ENCODE results near the gene ALDH1L2. TPM values are rescaled to one million over a fixed set of nuclear protein-coding genes. Genes with fewer than 3 reads are reported as not detected.

ALDH1L2 gene
- total and polyA plus RNA-seq, 9 of the 15 experiments (the other 6 are each of a cell fraction or from before 2014, with no cell fraction given) = 1.1 to 9.9 (median 3.8) TPM

DNA sequence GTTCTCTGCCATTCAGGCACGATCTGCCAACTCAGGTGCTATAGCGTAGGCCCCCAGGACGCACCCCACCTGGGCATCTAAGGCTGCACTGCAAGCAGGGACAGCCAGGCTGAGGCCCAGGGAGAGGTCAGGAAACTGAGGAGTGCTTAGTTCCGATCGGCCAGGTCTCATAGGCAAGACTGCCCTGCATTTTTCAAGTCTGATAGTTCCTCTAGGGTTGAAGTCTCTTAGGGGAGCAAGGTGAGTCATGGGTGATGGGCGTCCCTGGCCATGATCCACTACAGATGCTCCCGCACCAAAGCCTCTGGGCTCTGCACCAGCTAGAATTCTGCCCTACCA, 84.9 kb downstream of the ALDH1L2 start:
- no peaks in the 10 kb centered on the region for H3K9me1 ChIP-seq (ENCODE audit: control insufficient read depth, insufficient read depth, low read length)
- H3K9ac ChIP-seq (ENCODE audit: insufficient read depth in 1 of 2, low read depth in 2 of 2, low read length in 2 of 2) = no peak overlapping the region
- FAIRE-seq (no peak), DNase-seq (ENCODE audit: extremely low read depth in 1 of 4, low spot score in 3 of 4) (no peak), ATAC-seq (no peak)
- H3K4me1 ChIP-seq (replicated peaks in 1 of 2; ENCODE audit: control insufficient read depth in 2 of 2, insufficient read depth in 2 of 2, low read length in 2 of 2) = no peaks in the 10 kb centered on the region
- no peak overlapping the region for H3K4me2 ChIP-seq (ENCODE audit: insufficient read depth, low read length)
- in situ Hi-C loops (cut with MboI) = no loop called here
- POLR2A ChIA-PET = no interaction called here
- no peaks in the 10 kb centered on the region for H3K27me3 ChIP-seq (ENCODE audit: control insufficient read depth in 2 of 2, insufficient read depth in 2 of 2, low read length in 2 of 2)
- intact Hi-C loops (cut with micrococcal nuclease) = no loop called here
- H2AFZ ChIP-seq (ENCODE audit: low read depth, low read length) = no peak overlapping the region
- H3K27ac ChIP-seq (ENCODE audit: extremely low read depth, low read depth, low read length) = no peak overlapping the region
- BruUV-seq (replicated peaks) = no TSS peak
- WGBS (ENCODE audit: insufficient coverage, low coverage, missing lambda C conversion rate) = 81% methylated on average over 7 of the region's 7 CpGs
- H4K20me1 ChIP-seq (replicated peaks; ENCODE audit: control insufficient read depth, insufficient read depth, low read length) = no peaks in the 10 kb centered on the region
- CTCF ChIA-PET (ENCODE audit: low intra/inter-chr PET ratio) = no interaction called here
- H3K36me3 ChIP-seq (ENCODE audit: control insufficient read depth, insufficient read depth, low read length) = peaks cover 93% of the 10 kb centered on the region; the same call in 2 of the 3 replicates
- H3K79me2 ChIP-seq (ENCODE audit: control insufficient read depth, insufficient read depth, low read length) = no peaks in the 10 kb centered on the region
- H3K9me3 ChIP-seq (replicated peaks; ENCODE audit: control insufficient read depth, insufficient read depth, low read depth, low read length) = no peaks in the 10 kb centered on the region
- no peak overlapping the region for H3K4me3 ChIP-seq
- TF ChIP-seq PHTF2 (CRISPR knock-in tag; IDR thresholded peaks at IDR 0.05) (no peak), HSF4 (CRISPR knock-in tag; IDR thresholded peaks at IDR 0.05; ENCODE audit: borderline replicate concordance) (no peak), CC2D1A (IDR thresholded peaks at IDR 0.05) (no peak), TCF7 (IDR thresholded peaks at IDR 0.05; ENCODE audit: borderline replicate concordance) (no peak), TSC22D4 (tag; IDR thresholded peaks at IDR 0.05) (no peak), POLR2AphosphoS5 (IDR thresholded peaks at IDR 0.05; ENCODE audit: control insufficient read depth, insufficient read depth, low read depth, low read length) (no peak), SREBF1 (IDR thresholded peaks at IDR 0.05; ENCODE audit: borderline replicate concordance, low read depth, low read length) (no peak), ZNF551 (CRISPR knock-in tag; IDR thresholded peaks at IDR 0.05) (no peak), SMAD3 (CRISPR knock-in tag; conservative IDR thresholded peaks at IDR 0.05) (no peak), ZNF184 (CRISPR knock-in tag; IDR thresholded peaks at IDR 0.05) (no peak), TOE1 (IDR thresholded peaks at IDR 0.05; ENCODE audit: borderline replicate concordance) (no peak), TOE1 (CRISPR knock-in tag; IDR thresholded peaks at IDR 0.05; ENCODE audit: borderline replicate concordance, low read depth) (no peak), ETV6 (IDR thresholded peaks at IDR 0.05; ENCODE audit: borderline replicate concordance in 1 of 2, low read depth in 2 of 2, low read length in 1 of 2) (no peak), ETV6 (CRISPR knock-in tag; IDR thresholded peaks at IDR 0.05; ENCODE audit: borderline replicate concordance) (no peak), ATF4 (CRISPR knock-in tag; IDR thresholded peaks at IDR 0.05) (no peak), STAG1 (CRISPR knock-in tag; IDR thresholded peaks at IDR 0.05; ENCODE audit: borderline replicate concordance) (no peak), RBM25 (IDR thresholded peaks at IDR 0.05; ENCODE audit: low read depth, low read length, severe bottlenecking) (no peak), PCBP1 (IDR thresholded peaks at IDR 0.05; ENCODE audit: low read depth, low read length, poor library complexity, severe bottlenecking) (no peak), ZNF518B (CRISPR knock-in tag; IDR thresholded peaks at IDR 0.05) (no peak), ZNF12 (CRISPR knock-in tag; IDR thresholded peaks at IDR 0.05) (no peak)

All from K562 (cell line).